MM.1S (cell line): ENCODE measurements around the gene TPRG1.

Experiments used
- DNase-seq: peaks from one replicate; pipeline ENCODE4 v3.0.0-alpha.2; 2015
- H2AFZ ChIP-seq: fragments of 300-600 bp; sonication (generic); 2 replicates; pipeline ENCODE4 v1.6.0; 2016; ENCODE audit warnings: antibody characterized with exemption, low read length
- H3F3A ChIP-seq: fragments of 300-600 bp; sonication (generic); 2 replicates; pipeline ENCODE4 v1.6.1; 2016; ENCODE audit warnings: mild to moderate bottlenecking, antibody characterized with exemption, low read length, moderate library complexity, mixed read lengths; ENCODE audit not compliant: insufficient read depth
- H3K27ac ChIP-seq: fragments of 300-600 bp; sonication (generic); 2 replicates; pipeline ENCODE4 v1.5.1; 2016; ENCODE audit warnings: mild to moderate bottlenecking, low read length
- H3K27me3 ChIP-seq: fragments of 300-600 bp; sonication (generic); replicated peaks from 2 replicates; pipeline ENCODE4 v1.6.0; 2016; ENCODE audit warnings: low read length; ENCODE audit not compliant: insufficient read depth
- H3K36me3 ChIP-seq: fragments of 300-600 bp; sonication (generic); replicated peaks from 2 replicates; pipeline ENCODE4 v1.6.1; 2016; ENCODE audit warnings: mild to moderate bottlenecking, low read length, mixed read lengths; ENCODE audit not compliant: insufficient read depth
- H3K4me1 ChIP-seq: fragments of 300-600 bp; sonication (generic); 2 replicates; pipeline ENCODE4 v1.6.1; 2016; ENCODE audit warnings: low read length, mixed read lengths
- H3K4me2 ChIP-seq: fragments of 300-600 bp; sonication (generic); 2 replicates; pipeline ENCODE4 v1.6.0; 2016; ENCODE audit warnings: low read depth, low read length
- H3K4me3 ChIP-seq: fragments of 300-600 bp; sonication (generic); 2 replicates; pipeline ENCODE4 v1.5.1; 2016; ENCODE audit warnings: low read length, mixed read lengths
- H3K79me2 ChIP-seq: fragments of 300-600 bp; sonication (generic); 2 replicates; pipeline ENCODE4 v1.6.1; 2016; ENCODE audit warnings: mixed run types, low read length, mixed read lengths
- H3K9ac ChIP-seq: fragments of 300-600 bp; sonication (generic); 2 replicates; pipeline ENCODE4 v1.6.1; 2016; ENCODE audit warnings: low read length, mixed read lengths
- H3K9me2 ChIP-seq: fragments of 300-600 bp; sonication (generic); replicated peaks from 2 replicates; pipeline ENCODE4 v1.6.1; 2016; ENCODE audit warnings: mild to moderate bottlenecking, low read length, mixed read lengths; ENCODE audit not compliant: insufficient read depth
- H3K9me3 ChIP-seq: fragments of 300-600 bp; sonication (generic); replicated peaks from 2 replicates; pipeline ENCODE4 v1.6.1; 2016; ENCODE audit warnings: mild to moderate bottlenecking, low read length, mixed read lengths; ENCODE audit not compliant: insufficient read depth
- H4K20me1 ChIP-seq: fragments of 300-600 bp; sonication (generic); 2 replicates; pipeline ENCODE4 v1.6.1; 2016; ENCODE audit warnings: mild to moderate bottlenecking, low read length, moderate library complexity, mixed read lengths; ENCODE audit not compliant: insufficient read depth
- EZH2 ChIP-seq: fragments of 300-600 bp; sonication (generic); optimal IDR thresholded peaks from 2 replicates; pipeline ENCODE3; 2017; ENCODE audit warnings: low read depth, mild to moderate bottlenecking, antibody characterized with exemption, low read length, mixed read lengths
- EZH2phosphoT487 ChIP-seq: fragments of 300-600 bp; sonication (generic); IDR thresholded peaks from 2 replicates; pipeline ENCODE4 v1.6.1; 2018; ENCODE audit warnings: antibody characterized with exemption, low read length
- TF ChIP-seq, protein P1 (sequence below): fragments of 300-600 bp; sonication (generic); IDR thresholded peaks from 2 replicates; pipeline ENCODE4 v1.5.1; 2016; ENCODE audit warnings: antibody characterized with exemption, low read length, mixed read lengths

The TPRG1 gene

DNA sequence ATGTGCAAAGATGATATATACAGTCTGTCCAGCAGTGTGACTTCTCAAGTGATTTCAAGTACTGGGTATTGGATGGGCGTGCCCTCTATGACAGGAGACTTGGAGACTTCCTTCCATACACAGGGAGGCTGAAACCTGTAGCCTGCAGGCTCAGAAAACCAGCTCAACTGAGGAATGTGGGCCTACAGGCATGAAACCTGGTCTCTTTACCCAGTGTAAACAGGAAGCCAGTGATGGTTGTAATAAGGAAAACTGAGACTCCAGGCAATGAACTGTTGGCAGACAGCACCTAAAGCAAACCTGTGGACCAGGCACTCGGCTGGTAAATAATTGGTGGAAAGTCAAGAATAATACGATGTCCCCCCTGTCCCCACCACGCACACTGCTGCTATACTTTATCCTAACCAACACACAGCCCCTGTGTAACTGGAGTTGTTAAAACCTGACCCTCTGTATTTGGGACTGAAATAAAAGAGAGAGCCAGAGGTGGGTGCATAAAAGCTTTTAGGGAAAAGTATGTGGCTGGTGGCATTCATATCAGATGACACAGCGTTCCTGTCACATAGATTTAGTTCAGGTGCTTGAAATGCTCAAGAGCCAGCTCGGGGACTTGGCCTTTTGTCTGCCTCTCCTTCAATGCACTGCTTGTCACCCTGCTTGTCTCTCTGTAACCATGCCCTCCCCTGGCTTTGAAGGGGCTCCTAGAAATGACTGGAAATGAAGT is 144.7 kb downstream of the TPRG1 start:
- Histone ChIP-seq H3K79me2 (no peaks in the 10 kb centered on the region), H3K9me3 (no peaks in the 10 kb centered on the region), H2AFZ (no peak overlapping the region), H3K27me3 (no peaks in the 10 kb centered on the region), H3K4me3 (no peak overlapping the region), H3K9me2 (no peaks in the 10 kb centered on the region), H4K20me1 (no peaks in the 10 kb centered on the region), H3K36me3 (no peaks in the 10 kb centered on the region), H3K4me2 (no peak overlapping the region), H3F3A (no peaks in the 10 kb centered on the region), H3K27ac (no peak overlapping the region), H3K4me1 (no peaks in the 10 kb centered on the region), H3K9ac (no peak overlapping the region)
- DNase-seq, result no peak
- TF ChIP-seq EZH2, result no peak
- TF ChIP-seq, protein P1, sequence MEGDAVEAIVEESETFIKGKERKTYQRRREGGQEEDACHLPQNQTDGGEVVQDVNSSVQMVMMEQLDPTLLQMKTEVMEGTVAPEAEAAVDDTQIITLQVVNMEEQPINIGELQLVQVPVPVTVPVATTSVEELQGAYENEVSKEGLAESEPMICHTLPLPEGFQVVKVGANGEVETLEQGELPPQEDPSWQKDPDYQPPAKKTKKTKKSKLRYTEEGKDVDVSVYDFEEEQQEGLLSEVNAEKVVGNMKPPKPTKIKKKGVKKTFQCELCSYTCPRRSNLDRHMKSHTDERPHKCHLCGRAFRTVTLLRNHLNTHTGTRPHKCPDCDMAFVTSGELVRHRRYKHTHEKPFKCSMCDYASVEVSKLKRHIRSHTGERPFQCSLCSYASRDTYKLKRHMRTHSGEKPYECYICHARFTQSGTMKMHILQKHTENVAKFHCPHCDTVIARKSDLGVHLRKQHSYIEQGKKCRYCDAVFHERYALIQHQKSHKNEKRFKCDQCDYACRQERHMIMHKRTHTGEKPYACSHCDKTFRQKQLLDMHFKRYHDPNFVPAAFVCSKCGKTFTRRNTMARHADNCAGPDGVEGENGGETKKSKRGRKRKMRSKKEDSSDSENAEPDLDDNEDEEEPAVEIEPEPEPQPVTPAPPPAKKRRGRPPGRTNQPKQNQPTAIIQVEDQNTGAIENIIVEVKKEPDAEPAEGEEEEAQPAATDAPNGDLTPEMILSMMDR, result no peak
- no peak for TF ChIP-seq EZH2phosphoT487

DNA sequence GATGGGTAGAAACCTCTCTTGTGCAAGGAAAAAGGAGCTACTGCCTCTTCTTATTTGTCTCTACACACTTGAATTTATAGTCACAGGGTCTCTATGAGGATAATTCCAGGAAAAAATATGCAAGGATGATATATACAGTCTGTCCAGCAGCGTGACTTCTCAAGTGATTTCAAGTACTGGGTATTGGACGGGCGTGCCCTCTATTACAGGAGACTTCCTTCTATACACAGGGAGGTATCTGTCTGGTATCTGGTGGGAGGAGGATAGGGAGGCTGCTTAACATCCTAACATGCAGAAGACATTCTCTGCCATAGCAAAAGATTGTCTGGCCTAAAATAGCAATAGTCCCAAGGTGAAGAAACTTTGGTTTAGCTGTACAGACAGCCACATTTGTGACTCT is 146.1 kb downstream of the TPRG1 start:
- Histone ChIP-seq H3K36me3 (no peaks in the 10 kb centered on the region), H3K27me3 (no peaks in the 10 kb centered on the region), H3K4me1 (no peaks in the 10 kb centered on the region), H3K4me2 (no peak overlapping the region), H3F3A (no peaks in the 10 kb centered on the region), H3K9ac (no peak overlapping the region), H3K27ac (no peak overlapping the region), H3K79me2 (no peaks in the 10 kb centered on the region), H2AFZ (no peak overlapping the region), H3K9me3 (no peaks in the 10 kb centered on the region), H3K9me2 (no peaks in the 10 kb centered on the region), H4K20me1 (no peaks in the 10 kb centered on the region), H3K4me3 (no peak overlapping the region)
- TF ChIP-seq, protein P1, result no peak
- TF ChIP-seq EZH2, result no peak
- no peak for DNase-seq

DNA sequence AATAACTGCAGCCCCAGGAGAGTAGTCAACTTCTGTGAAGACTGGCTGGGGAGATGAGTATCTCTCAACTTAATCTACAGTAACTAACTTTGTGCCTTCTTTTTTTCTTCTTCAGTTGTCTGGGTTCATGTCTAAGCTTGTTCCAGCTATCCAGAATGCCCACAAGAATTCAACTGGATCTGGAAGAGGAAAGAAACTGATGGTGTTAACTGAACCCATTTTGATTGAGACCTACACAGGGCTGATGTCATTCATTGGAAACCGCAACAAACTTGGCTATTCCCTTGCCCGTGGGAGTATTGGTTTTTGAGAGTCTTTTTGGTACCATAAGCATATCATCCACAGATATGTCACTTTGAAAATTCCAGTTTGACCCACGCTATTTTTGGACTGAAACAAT is 148.7 kb downstream of the TPRG1 start:
- Histone ChIP-seq H3K79me2 (no peaks in the 10 kb centered on the region), H3K9me2 (no peaks in the 10 kb centered on the region), H3K4me3 (no peak overlapping the region), H3K36me3 (no peaks in the 10 kb centered on the region), H3K27ac (no peak overlapping the region), H3K27me3 (no peaks in the 10 kb centered on the region), H3K4me1 (peaks cover 18% of the 10 kb centered on the region), H3K4me2 (no peak overlapping the region), H3K9ac (no peak overlapping the region), H2AFZ (no peak overlapping the region), H4K20me1 (no peaks in the 10 kb centered on the region), H3F3A (peaks cover 11% of the 10 kb centered on the region), H3K9me3 (no peaks in the 10 kb centered on the region)
- DNase-seq, result no peak
- no peak for TF ChIP-seq EZH2
- TF ChIP-seq, protein P1, result no peak
- no peak for TF ChIP-seq EZH2phosphoT487
